ENCODE measurements around the gene CNNM3. TPM values are rescaled to one million over a fixed set of nuclear protein-coding genes. Genes with fewer than 3 reads are reported as not detected.

CNNM3 gene
- total RNA-seq, 1 experiment from 2014 or later: 34.0 TPM

DNA sequence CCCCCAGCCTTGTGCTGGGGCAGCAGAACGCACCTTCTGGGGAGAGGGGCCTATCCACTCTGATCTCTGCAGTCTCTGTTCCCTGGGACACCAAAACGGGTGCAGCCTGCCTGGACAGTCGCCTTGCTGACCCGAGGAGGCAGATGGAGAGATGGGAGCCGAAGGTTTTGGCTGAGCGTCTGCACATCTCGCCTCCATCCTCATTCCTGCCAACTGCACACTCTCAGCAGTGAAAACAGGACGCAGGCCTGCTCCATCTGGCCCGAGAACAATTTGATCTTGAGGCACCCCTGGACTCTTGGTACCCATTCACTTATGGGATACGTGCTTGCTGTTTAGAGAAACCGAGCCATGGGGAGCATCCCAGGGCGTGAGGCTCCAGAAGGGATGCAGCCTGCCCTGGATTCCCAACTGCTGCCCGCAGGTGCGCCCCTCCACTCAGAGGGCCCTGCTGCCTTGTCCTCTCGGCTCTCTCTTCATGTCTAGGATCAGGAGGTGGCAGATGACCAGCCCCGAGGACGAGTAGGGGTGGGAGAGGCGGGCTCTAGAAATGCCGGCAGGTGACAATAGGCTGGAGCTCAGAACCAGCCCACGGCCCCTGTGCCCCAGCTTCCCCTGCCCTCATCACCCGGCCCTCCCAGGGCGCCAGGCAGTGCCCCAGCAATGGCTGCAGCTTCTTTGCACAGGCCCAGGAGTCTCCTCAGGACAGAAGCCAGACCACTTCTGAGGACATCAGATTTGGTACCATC, 62.9 kb downstream of the CNNM3 start:
- POLR2A ChIA-PET: interaction anchor here (0.7 kb wide), 1 partner anchor 10 kb away, joined by 3 read pairs; no protein-coding TSS in a partner anchor
- no TSS peak for BruUV-seq (replicated peaks)
- CTCF ChIA-PET: interaction anchor here (1.1 kb wide), 1 partner anchor 470 kb away, joined by 5 read pairs; no protein-coding TSS in a partner anchor

GRCh38 chr2:96879545-96880040, 63.5 kb downstream of the CNNM3 start:
- intact Hi-C loops (cut with micrococcal nuclease; ENCODE audit: unreplicated experiment): no loop called here
- no peak for DNase-seq (ENCODE audit: low read depth, low spot score)
- Histone ChIP-seq H3K27me3 (ENCODE audit: control insufficient read depth, insufficient read depth, low read length) (no peaks in the 10 kb centered on the region), H3K36me3 (ENCODE audit: control insufficient read depth, insufficient read depth, low read length) (no peaks in the 10 kb centered on the region), H3K4me3 (ENCODE audit: low read depth in 2 of 2, low read length in 2 of 2) (no peak overlapping the region), H3K9me3 (ENCODE audit: control insufficient read depth, insufficient read depth, low read depth, low read length) (no peaks in the 10 kb centered on the region), H3K27ac (ENCODE audit: low read length) (no peak overlapping the region), H3K4me1 (ENCODE audit: control insufficient read depth, insufficient read depth, low read length) (no peaks in the 10 kb centered on the region)
- no TSS peak for BruUV-seq (replicated peaks)
- POLR2A ChIA-PET: interaction anchor here (0.5 to 0.7 kb wide), 3 partner anchors 11 to 207 kb away, joined by 3 to 10 read pairs (median 3); no protein-coding TSS in a partner anchor
- no peak for ATAC-seq
- in situ Hi-C loops (cut with HindIII; ENCODE audit: low pct_unique_long_range_greater_than_20kb, low sequenced_read_pairs): no loop called here
- TF ChIP-seq, protein P1, sequence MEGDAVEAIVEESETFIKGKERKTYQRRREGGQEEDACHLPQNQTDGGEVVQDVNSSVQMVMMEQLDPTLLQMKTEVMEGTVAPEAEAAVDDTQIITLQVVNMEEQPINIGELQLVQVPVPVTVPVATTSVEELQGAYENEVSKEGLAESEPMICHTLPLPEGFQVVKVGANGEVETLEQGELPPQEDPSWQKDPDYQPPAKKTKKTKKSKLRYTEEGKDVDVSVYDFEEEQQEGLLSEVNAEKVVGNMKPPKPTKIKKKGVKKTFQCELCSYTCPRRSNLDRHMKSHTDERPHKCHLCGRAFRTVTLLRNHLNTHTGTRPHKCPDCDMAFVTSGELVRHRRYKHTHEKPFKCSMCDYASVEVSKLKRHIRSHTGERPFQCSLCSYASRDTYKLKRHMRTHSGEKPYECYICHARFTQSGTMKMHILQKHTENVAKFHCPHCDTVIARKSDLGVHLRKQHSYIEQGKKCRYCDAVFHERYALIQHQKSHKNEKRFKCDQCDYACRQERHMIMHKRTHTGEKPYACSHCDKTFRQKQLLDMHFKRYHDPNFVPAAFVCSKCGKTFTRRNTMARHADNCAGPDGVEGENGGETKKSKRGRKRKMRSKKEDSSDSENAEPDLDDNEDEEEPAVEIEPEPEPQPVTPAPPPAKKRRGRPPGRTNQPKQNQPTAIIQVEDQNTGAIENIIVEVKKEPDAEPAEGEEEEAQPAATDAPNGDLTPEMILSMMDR (IDR thresholded peaks at IDR 0.05): no peak
- no peak for TF ChIP-seq REST (IDR thresholded peaks at IDR 0.05; ENCODE audit: insufficient read depth in 1 of 2, low read depth in 2 of 2, low read length in 1 of 2)
- no peak for TF ChIP-seq POLR2AphosphoS5 (IDR thresholded peaks at IDR 0.05; ENCODE audit: low read depth, low read length)
- TF ChIP-seq TCF7L2 (IDR thresholded peaks at IDR 0.05; ENCODE audit: low read depth, low read length): no peak
- TF ChIP-seq SIN3A (IDR thresholded peaks at IDR 0.05; ENCODE audit: borderline replicate concordance, insufficient read depth, low read depth, low read length): no peak
- CTCF ChIA-PET: interaction anchor here (1.1 kb wide), 1 partner anchor 470 kb away, joined by 5 read pairs; no protein-coding TSS in a partner anchor

More for the DNA sequence above, 62.9 kb downstream of the CNNM3 start:
- no peak for DNase-seq (ENCODE audit: low read depth, low spot score)
- TF ChIP-seq TCF7L2 (IDR thresholded peaks at IDR 0.05; ENCODE audit: low read depth, low read length) (no peak), POLR2AphosphoS5 (IDR thresholded peaks at IDR 0.05; ENCODE audit: low read depth, low read length) (no peak), REST (IDR thresholded peaks at IDR 0.05; ENCODE audit: insufficient read depth in 1 of 2, low read depth in 2 of 2, low read length in 1 of 2) (no peak), SIN3A (IDR thresholded peaks at IDR 0.05; ENCODE audit: borderline replicate concordance, insufficient read depth, low read depth, low read length) (no peak)
- TF ChIP-seq, protein P1 (IDR thresholded peaks at IDR 0.05): no peak
- H3K36me3 ChIP-seq (ENCODE audit: control insufficient read depth, insufficient read depth, low read length): no peaks in the 10 kb centered on the region
- H3K9me3 ChIP-seq (ENCODE audit: control insufficient read depth, insufficient read depth, low read depth, low read length): no peaks in the 10 kb centered on the region
- intact Hi-C loops (cut with micrococcal nuclease; ENCODE audit: unreplicated experiment): no loop called here
- ATAC-seq: no peak
- no peaks in the 10 kb centered on the region for H3K27me3 ChIP-seq (ENCODE audit: control insufficient read depth, insufficient read depth, low read length)
- in situ Hi-C loops (cut with HindIII; ENCODE audit: low pct_unique_long_range_greater_than_20kb, low sequenced_read_pairs): no loop called here
- H3K4me3 ChIP-seq (ENCODE audit: low read depth in 2 of 2, low read length in 2 of 2): no peak overlapping the region
- 0 out of 2 replicates have a peak, but pooled peaks cover 3% of the 10 kb centered on the region for H3K4me1 ChIP-seq (ENCODE audit: control insufficient read depth, insufficient read depth, low read length)
- H3K27ac ChIP-seq (ENCODE audit: low read length): no peak overlapping the region
